ENCODE measurements around the gene STAT5A.

DNA sequence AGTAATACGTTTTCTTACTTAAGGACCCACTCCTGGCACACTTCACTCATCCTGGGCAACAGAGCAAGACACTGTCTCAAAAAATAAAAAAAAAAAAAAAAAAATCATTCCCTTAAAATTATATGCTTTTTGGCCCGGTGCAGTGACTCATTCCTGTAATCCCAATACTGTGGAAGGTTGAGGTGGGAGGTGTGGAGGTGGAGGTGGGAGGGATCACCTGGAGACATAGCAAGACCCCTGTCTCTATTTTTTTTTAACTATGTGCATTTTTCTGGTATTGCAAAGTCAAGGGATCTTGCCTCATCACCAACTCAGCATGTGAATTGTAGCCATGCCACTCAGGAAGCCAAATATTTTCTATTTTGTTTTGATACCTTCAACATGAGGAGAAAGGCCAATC is 21.8 kb upstream of the STAT5A start:
- TF ChIP-seq, protein P1, sequence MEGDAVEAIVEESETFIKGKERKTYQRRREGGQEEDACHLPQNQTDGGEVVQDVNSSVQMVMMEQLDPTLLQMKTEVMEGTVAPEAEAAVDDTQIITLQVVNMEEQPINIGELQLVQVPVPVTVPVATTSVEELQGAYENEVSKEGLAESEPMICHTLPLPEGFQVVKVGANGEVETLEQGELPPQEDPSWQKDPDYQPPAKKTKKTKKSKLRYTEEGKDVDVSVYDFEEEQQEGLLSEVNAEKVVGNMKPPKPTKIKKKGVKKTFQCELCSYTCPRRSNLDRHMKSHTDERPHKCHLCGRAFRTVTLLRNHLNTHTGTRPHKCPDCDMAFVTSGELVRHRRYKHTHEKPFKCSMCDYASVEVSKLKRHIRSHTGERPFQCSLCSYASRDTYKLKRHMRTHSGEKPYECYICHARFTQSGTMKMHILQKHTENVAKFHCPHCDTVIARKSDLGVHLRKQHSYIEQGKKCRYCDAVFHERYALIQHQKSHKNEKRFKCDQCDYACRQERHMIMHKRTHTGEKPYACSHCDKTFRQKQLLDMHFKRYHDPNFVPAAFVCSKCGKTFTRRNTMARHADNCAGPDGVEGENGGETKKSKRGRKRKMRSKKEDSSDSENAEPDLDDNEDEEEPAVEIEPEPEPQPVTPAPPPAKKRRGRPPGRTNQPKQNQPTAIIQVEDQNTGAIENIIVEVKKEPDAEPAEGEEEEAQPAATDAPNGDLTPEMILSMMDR (IDR thresholded peaks at IDR 0.05), result no peak
- TF ChIP-seq EP300 (IDR thresholded peaks at IDR 0.05) (no peak), POLR2AphosphoS5 (IDR thresholded peaks at IDR 0.05) (no peak), POLR2A (IDR thresholded peaks at IDR 0.05) (no peak)
